ENCODE data around the gene WNT1.

GRCh38 chr12:48994224-48995085 lies 16.3 kb downstream of the WNT1 start:
- TF ChIP-seq CTCF (IDR thresholded peaks at IDR 0.05) (no peak), POLR2A (IDR thresholded peaks at IDR 0.05) (no peak)
